Sigmoid colon (tissue), 7 donors: ENCODE results near the gene GATB. TPM values are rescaled to one million over a fixed set of nuclear protein-coding genes. Genes with fewer than 3 reads are reported as not detected.
A peak's percentile ranks its signal among the peaks of the same experiment; 100 is the strongest.

Experiments used
- DNase-seq: peaks from one replicate; pipeline ENCODE4 v3.0.0-alpha.2; 2019
- H3K27ac ChIP-seq, 4 donors: fragments of 200-600 bp; sonication (generic); one replicate each; pipeline ENCODE4 v1.5.1; 2016 to 2019; ENCODE audit warnings: mild to moderate bottlenecking in 1 of 4
- H3K27me3 ChIP-seq, 3 donors: fragments of 200-600 bp; sonication (generic); one replicate each; pipeline ENCODE4 v1.5.1; 2019; ENCODE audit warnings: mild to moderate bottlenecking in 1 of 3
- H3K36me3 ChIP-seq, 4 donors: fragments of 200-600 bp; sonication (generic); one replicate each; pipeline ENCODE4 v1.5.1; 2016 to 2019
- H3K4me1 ChIP-seq, 4 donors: fragments of 200-600 bp; sonication (generic); one replicate each; pipeline ENCODE4 v1.5.1; 2017 to 2019
- H3K4me3 ChIP-seq, 4 donors: fragments of 200-600 bp; sonication (generic); one replicate each; pipeline ENCODE4 v1.5.1; 2017 to 2019; ENCODE audit warnings: mild to moderate bottlenecking in 2 of 4, moderate library complexity in 1 of 4
- H3K9me3 ChIP-seq, 4 donors: fragments of 200-600 bp in 3 of 4; sonication (generic) in 3 of 4; one replicate each; pipeline versions ENCODE4 v1.5.1 to v1.6.1; 2013 to 2019
- EP300 ChIP-seq, 4 donors: sonication (generic); formaldehyde crosslinking; IDR thresholded peaks; one replicate each; pipeline ENCODE4 v1.6.1; 2017; ENCODE audit warnings: antibody characterized with exemption in 4 of 4
- POLR2A ChIP-seq, 2 donors: fragments of 450-650 bp; IDR thresholded peaks; one replicate each; pipeline ENCODE4 v1.6.1; 2016; ENCODE audit warnings: antibody characterized with exemption in 2 of 2, mild to moderate bottlenecking in 2 of 2, moderate library complexity in 2 of 2
- POLR2AphosphoS5 ChIP-seq, 4 donors: sonication (generic); formaldehyde crosslinking; IDR thresholded peaks; one replicate each; pipeline ENCODE4 v1.6.1; 2017; ENCODE audit warnings: antibody characterized with exemption in 4 of 4
- WGBS, 2 donors: extraction: QIAGEN DNeasy Blood & Tissue Kit; methylation state at CpG; one replicate each; pipeline ENCODE4 v1.1.7; 2013; 5-methylcytosine and 5-hydroxymethylcytosine counted together
- intact Hi-C: fragments of 100-400 bp; cut with DNase I; formaldehyde crosslinking; loops from one replicate; pipeline ENCODE4 v1.15.1; 2023
- polyA plus RNA-seq, 3 donors: library from polyadenylated mRNA; stranded (reverse); fragments of 200-250 nt; gene quantifications; one replicate each; pipeline ENCODE4 v1.2.3, GENCODE V29; 2013
- total RNA-seq, 4 donors: library from RNA; depleted of rRNA; stranded (reverse); fragments of >200 nt; gene quantifications; one replicate each; pipeline ENCODE4 v1.1.0, GENCODE V29; 2016
- TF ChIP-seq, protein P1 (sequence below), 4 experiments: fragments of 450-650 bp in 3 of 4; fragments of 200-600 bp in 1 of 4; IDR thresholded peaks; one replicate each; pipeline ENCODE4 v1.5.1; 2016 to 2019; ENCODE audit warnings: antibody characterized with exemption in 4 of 4, mild to moderate bottlenecking in 3 of 4, moderate library complexity in 2 of 4
- donor health status: healthy with polysubstance abuse.
- donor health status: Bipolar disorder and iron deficiency.
- donor health status: healthy.

GATB gene
- total and polyA plus RNA-seq, 7 donors = 11.1 to 22.1 (median 15.1) TPM

DNA sequence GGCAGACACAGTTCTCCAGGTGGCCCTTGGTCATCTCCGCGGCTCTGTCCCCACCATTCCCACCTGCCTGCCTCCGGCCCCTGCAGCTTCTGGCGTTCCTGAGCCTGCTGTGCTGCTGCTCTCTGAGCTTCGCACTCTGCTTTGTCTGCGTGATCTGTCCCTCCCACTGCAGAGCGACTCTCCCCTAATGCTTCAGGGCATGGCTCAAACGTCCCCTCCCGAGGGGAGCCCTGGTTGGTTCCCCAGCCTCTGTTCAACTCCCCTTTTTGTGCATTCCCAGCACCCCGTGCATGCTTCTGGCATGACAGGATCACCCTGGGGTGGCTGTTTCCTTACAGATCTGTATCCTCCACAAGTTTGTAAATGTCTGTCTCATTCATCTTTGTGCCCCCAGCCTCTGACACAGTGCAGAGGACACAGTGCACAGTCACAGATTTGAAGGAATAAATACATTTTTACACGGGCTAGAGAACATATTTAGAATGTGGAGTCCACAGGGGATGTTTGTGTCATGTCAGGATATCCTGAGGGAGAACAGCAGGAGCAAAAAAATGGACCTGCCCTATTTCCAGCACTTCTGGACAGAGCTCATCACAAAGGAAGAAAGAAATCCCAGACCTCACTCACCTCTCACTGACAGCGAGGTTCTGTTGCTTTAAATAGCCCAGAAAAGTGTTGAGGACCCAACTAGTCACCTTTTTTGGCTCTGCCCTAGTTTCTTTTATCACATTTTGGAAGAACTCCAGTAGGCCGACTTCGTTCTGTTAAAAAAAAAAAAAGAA lies 72.6 kb downstream of the GATB start:
- DNase-seq = no peak
- WGBS, 2 donors = 77 to 91% methylated on average over 14 of the region's 14 CpGs
- Histone ChIP-seq H3K4me1 (peaks cover 0 to 63% (median 50%) of the 10 kb centered on the region in 4 donors), H3K9me3 (no peaks in the 10 kb centered on the region), H3K4me3 (no peak overlapping the region), H3K27me3 (no peaks in the 10 kb centered on the region), H3K36me3 (no peaks in the 10 kb centered on the region), H3K27ac (peak overlapping the region; percentile 45 to 72 (median 66))
- TF ChIP-seq EP300 (IDR thresholded peaks at IDR 0.05) = no peak
- no peak for TF ChIP-seq POLR2A (IDR thresholded peaks at IDR 0.05)
- TF ChIP-seq, protein P1, sequence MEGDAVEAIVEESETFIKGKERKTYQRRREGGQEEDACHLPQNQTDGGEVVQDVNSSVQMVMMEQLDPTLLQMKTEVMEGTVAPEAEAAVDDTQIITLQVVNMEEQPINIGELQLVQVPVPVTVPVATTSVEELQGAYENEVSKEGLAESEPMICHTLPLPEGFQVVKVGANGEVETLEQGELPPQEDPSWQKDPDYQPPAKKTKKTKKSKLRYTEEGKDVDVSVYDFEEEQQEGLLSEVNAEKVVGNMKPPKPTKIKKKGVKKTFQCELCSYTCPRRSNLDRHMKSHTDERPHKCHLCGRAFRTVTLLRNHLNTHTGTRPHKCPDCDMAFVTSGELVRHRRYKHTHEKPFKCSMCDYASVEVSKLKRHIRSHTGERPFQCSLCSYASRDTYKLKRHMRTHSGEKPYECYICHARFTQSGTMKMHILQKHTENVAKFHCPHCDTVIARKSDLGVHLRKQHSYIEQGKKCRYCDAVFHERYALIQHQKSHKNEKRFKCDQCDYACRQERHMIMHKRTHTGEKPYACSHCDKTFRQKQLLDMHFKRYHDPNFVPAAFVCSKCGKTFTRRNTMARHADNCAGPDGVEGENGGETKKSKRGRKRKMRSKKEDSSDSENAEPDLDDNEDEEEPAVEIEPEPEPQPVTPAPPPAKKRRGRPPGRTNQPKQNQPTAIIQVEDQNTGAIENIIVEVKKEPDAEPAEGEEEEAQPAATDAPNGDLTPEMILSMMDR (IDR thresholded peaks at IDR 0.05) = no peak
- TF ChIP-seq POLR2AphosphoS5 (IDR thresholded peaks at IDR 0.05) = peak in 1 of 4 donors; percentile 33
- intact Hi-C loops = no loop called here

DNA sequence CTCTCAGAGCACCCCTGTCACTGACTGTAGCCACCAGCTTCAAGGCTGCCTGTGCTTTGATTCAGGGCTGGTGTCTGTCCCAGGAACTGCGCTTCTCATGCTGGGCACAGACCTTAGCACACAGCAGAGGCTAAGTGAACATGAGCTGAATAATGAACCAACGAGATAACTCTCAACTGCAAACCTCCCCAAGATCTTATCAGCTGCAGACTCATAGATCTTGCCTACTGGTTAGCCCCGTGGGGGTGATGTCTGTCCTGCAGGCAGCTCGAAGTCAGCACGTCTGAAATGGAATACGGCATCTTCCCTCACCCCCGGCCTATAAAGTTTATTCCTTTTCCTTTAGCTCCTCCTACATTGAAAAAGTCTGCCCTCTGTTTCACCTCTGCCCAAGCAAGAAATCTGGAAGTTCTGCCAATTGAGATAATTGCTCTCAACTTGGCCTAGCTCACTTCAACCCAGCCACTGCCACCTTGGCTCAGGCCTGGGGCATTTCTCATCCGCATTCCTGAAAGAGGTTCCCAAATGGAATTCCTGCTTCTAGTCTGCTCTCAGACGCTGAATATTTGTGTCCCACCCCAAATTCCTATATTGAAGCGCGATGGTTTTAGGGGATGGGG lies 73.7 kb downstream of the GATB start:
- H3K4me3 ChIP-seq = no peak overlapping the region
- H3K9me3 ChIP-seq = no peaks in the 10 kb centered on the region
- WGBS, 2 donors = 88 to 94% methylated on average over 11 of the region's 11 CpGs
- intact Hi-C loops = no loop called here
- no peaks in the 10 kb centered on the region for H3K36me3 ChIP-seq
- peaks cover 0 to 59% (median 50%) of the 10 kb centered on the region in 4 donors for H3K4me1 ChIP-seq
- peak overlapping the region in 3 of 4 donors; percentile 61 to 72 (median 72) for H3K27ac ChIP-seq
- no peaks in the 10 kb centered on the region for H3K27me3 ChIP-seq
- no peak for DNase-seq
- TF ChIP-seq POLR2A (IDR thresholded peaks at IDR 0.05) = no peak
- no peak for TF ChIP-seq EP300 (IDR thresholded peaks at IDR 0.05)
- TF ChIP-seq, protein P1 (IDR thresholded peaks at IDR 0.05) = no peak
- no peak for TF ChIP-seq POLR2AphosphoS5 (IDR thresholded peaks at IDR 0.05)

GRCh38 chr4:151685303-151685702 lies 75.5 kb downstream of the GATB start:
- DNase-seq = no peak
- Histone ChIP-seq H3K4me3 (no peak overlapping the region), H3K36me3 (no peaks in the 10 kb centered on the region), H3K27ac (no peak overlapping the region), H3K27me3 (no peaks in the 10 kb centered on the region), H3K9me3 (no peaks in the 10 kb centered on the region), H3K4me1 (peaks cover 0 to 41% (median 36%) of the 10 kb centered on the region in 4 donors)
- WGBS, 2 donors = 66 to 70% methylated on average over 5 of the region's 5 CpGs
- TF ChIP-seq, protein P1 (IDR thresholded peaks at IDR 0.05) = no peak
- no peak for TF ChIP-seq POLR2A (IDR thresholded peaks at IDR 0.05)
- no peak for TF ChIP-seq EP300 (IDR thresholded peaks at IDR 0.05)
- TF ChIP-seq POLR2AphosphoS5 (IDR thresholded peaks at IDR 0.05) = no peak
- intact Hi-C loops = no loop called here

DNA sequence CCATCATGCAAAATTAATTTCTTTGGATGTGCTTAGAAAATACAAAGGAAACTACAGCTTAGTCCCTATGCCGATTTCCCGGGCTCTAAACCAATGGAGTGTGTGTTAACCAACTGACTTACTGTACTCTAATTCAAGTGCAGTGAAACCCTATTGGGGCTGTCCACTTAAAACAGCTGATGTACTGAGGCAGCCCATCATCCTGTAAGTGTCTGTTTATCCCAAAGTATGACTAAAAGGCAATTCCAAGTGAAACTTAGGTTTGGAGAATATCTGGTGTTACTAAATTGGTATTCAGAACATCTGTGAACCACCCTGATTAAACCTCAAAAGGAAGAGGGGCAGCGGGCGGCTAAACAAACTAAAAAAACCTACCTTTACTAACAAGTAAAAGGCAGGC lies 79.7 kb downstream of the GATB start:
- no peaks in the 10 kb centered on the region for H3K27me3 ChIP-seq
- TF ChIP-seq, protein P1 (IDR thresholded peaks at IDR 0.05) = no peak
- TF ChIP-seq POLR2A (IDR thresholded peaks at IDR 0.05) = no peak
- no peak for TF ChIP-seq POLR2AphosphoS5 (IDR thresholded peaks at IDR 0.05)
- TF ChIP-seq EP300 (IDR thresholded peaks at IDR 0.05) = no peak
- intact Hi-C loops = no loop called here
- 98% methylated on average over 4 of the region's 4 CpGs for WGBS, 2 donors
- no peak overlapping the region for H3K4me3 ChIP-seq
- peaks cover 0 to 1% (median 0%) of the 10 kb centered on the region in 4 donors for H3K4me1 ChIP-seq
- no peak overlapping the region for H3K27ac ChIP-seq
- H3K9me3 ChIP-seq = no peaks in the 10 kb centered on the region
- DNase-seq = no peak
- peaks cover 0 to 6% (median 0%) of the 10 kb centered on the region in 4 donors for H3K36me3 ChIP-seq
